Measurements from ENCODE around the gene PLEKHB1. TPM values are rescaled to one million over a fixed set of nuclear protein-coding genes. Genes with fewer than 3 reads are reported as not detected.

The PLEKHB1 gene
- total and polyA plus RNA-seq, 7 donors: 0.33 to 13.7 (median 8.7) TPM

DNA sequence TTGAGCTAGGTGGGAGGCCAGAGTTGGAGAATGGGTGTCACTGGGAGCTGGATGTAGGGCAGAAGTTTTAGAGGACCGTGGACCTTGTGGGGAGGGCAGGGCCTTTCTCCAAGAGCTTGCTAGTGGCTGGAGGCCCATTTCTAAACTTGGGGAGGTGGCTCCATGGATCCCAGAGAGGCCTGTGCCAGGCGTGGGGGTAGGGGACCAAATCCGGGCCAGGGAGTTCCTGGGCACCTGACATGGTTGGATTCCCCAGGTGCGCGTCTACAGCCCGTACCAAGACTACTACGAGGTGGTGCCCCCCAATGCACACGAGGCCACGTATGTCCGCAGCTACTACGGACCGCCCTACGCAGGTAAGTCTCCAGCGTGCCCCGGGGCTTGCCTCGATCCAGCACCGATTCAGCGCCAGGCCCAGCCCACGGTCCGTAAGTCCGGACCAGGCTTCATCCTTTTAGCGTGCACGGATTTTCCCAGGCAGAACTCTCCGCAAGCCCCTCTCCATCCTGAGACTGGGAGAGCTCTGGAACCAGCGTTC lies 14.2 kb downstream of the PLEKHB1 start:
- Histone ChIP-seq H3K27ac (no peak overlapping the region), H3K4me1 (peaks cover 17% of the 10 kb centered on the region), H3K9me3 (no peaks in the 10 kb centered on the region), H3K27me3 (ENCODE audit: insufficient read depth in 3 of 3, low read length in 2 of 3) (no peaks in the 10 kb centered on the region), H3K36me3 (ENCODE audit: insufficient read depth in 1 of 2, low read depth in 1 of 2) (no peaks in the 10 kb centered on the region), H3K4me3 (peak overlapping the region; percentile 59)
- 15 to 28% (median 20%) methylated on average over 20 to 25 of the region's 25 CpGs for WGBS, 3 donors
- DNase-seq (no peak), ATAC-seq (peak; percentile 18 to 37 (median 23))
- no peak for TF ChIP-seq CTCF (IDR thresholded peaks at IDR 0.05)
- intact Hi-C loops (cut with DNase I): loop anchor here (1.0 to 5.0 kb wide), 6 partner anchors 34 to 310 kb away; no protein-coding TSS in a partner anchor

DNA sequence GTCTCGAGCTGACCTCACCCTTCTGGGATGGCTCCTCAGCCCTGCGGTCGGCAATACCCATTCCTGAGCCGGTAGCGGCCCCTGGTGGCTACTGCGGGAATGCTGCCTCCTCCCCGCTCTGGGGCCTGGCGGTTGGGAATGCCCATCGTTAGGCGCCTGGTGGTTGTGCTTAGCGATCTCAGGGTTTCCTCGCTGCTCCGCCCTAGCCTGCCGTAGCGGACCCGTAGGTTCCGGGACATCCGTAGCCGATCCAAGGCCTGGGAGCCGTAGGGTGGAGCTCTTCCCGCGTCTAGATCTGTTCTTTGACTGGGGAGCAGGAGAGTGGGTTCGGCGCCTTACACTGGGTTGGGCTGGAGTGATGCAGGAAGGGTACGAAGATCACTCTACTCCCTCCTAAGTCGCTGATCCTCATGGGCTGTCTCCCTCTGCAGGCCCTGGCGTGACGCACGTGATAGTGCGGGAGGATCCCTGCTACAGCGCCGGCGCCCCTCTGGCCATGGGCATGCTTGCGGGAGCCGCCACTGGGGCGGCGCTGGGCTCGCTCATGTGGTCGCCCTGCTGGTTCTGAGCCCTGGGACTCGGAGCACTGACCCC lies 14.8 kb downstream of the PLEKHB1 start:
- ATAC-seq (peak; percentile 94 to 98 (median 97)), DNase-seq (peak; percentile 90 to 95)
- WGBS, 3 donors: 5 to 12% (median 11%) methylated on average over 39 to 40 of the region's 40 CpGs
- peaks cover 17% of the 10 kb centered on the region for H3K4me1 ChIP-seq
- H3K36me3 ChIP-seq (ENCODE audit: insufficient read depth in 1 of 2, low read depth in 1 of 2): no peaks in the 10 kb centered on the region
- intact Hi-C loops (cut with DNase I): loop anchor here (1.0 to 5.0 kb wide), 6 partner anchors 34 to 310 kb away; no protein-coding TSS in a partner anchor
- TF ChIP-seq CTCF (IDR thresholded peaks at IDR 0.05): peak; percentile 99
- no peak overlapping the region for H3K27ac ChIP-seq
- no peaks in the 10 kb centered on the region for H3K9me3 ChIP-seq
- peak overlapping the region; percentile 59 for H3K4me3 ChIP-seq
- H3K27me3 ChIP-seq (ENCODE audit: insufficient read depth in 3 of 3, low read length in 2 of 3): no peaks in the 10 kb centered on the region

GRCh38 chr11:73662445-73663157 lies 16.2 kb downstream of the PLEKHB1 start:
- 89 to 97% (median 92%) methylated on average over 3 of the region's 3 CpGs for WGBS, 3 donors
- TF ChIP-seq CTCF (IDR thresholded peaks at IDR 0.05): no peak
- peaks cover 17% of the 10 kb centered on the region for H3K4me1 ChIP-seq
- no peak overlapping the region for H3K4me3 ChIP-seq
- no peaks in the 10 kb centered on the region for H3K36me3 ChIP-seq (ENCODE audit: insufficient read depth in 1 of 2, low read depth in 1 of 2)
- no peaks in the 10 kb centered on the region for H3K27me3 ChIP-seq (ENCODE audit: insufficient read depth in 3 of 3, low read length in 2 of 3)
- H3K27ac ChIP-seq: no peak overlapping the region
- intact Hi-C loops (cut with DNase I): loop anchor here (5.0 kb wide), 2 partner anchors 185 to 265 kb away; no protein-coding TSS in a partner anchor
- no peaks in the 10 kb centered on the region for H3K9me3 ChIP-seq
- DNase-seq (no peak), ATAC-seq (no peak)

GRCh38 chr11:73663604-73664495 lies 17.5 kb downstream of the PLEKHB1 start:
- Histone ChIP-seq H3K27ac (no peak overlapping the region), H3K36me3 (ENCODE audit: insufficient read depth in 1 of 2, low read depth in 1 of 2) (no peaks in the 10 kb centered on the region), H3K4me1 (peaks cover 17% of the 10 kb centered on the region), H3K27me3 (ENCODE audit: insufficient read depth in 3 of 3, low read length in 2 of 3) (no peaks in the 10 kb centered on the region), H3K9me3 (no peaks in the 10 kb centered on the region), H3K4me3 (no peak overlapping the region)
- TF ChIP-seq CTCF (IDR thresholded peaks at IDR 0.05): no peak
- intact Hi-C loops (cut with DNase I): loop anchor here (5.0 kb wide), 2 partner anchors 187 to 267 kb away; no protein-coding TSS in a partner anchor
- ATAC-seq (no peak), DNase-seq (no peak)
- WGBS, 3 donors: 65 to 83% (median 72%) methylated on average over 3 of the region's 3 CpGs
